PC-3 (cell line): Measurements from ENCODE around the gene UBAC2.

Experiments
- CTCF ChIP-seq: fragments of 300-600 bp; sonication (generic); conservative IDR thresholded peaks from 2 replicates; pipeline ENCODE4 v1.5.1; 2017; ENCODE audit warnings: antibody characterized with exemption, low read depth, mild to moderate bottlenecking, low read length
- EZH2 ChIP-seq: fragments of 300-600 bp; sonication (generic); IDR thresholded peaks from one replicate; pipeline ENCODE4 v1.6.1; 2017; ENCODE audit warnings: antibody characterized with exemption, mild to moderate bottlenecking, low read length; ENCODE audit not compliant: unreplicated experiment
- EZH2phosphoT487 ChIP-seq: fragments of 300-600 bp; sonication (generic); IDR thresholded peaks from 2 replicates; pipeline ENCODE4 v1.6.1; 2018; ENCODE audit warnings: mild to moderate bottlenecking, antibody characterized with exemption, low read length, borderline replicate concordance

- TF ChIP-seq CTCF: no peak
- TF ChIP-seq EZH2phosphoT487: no peak
- no peak for TF ChIP-seq EZH2
Observed at GRCh38 chr13:99279637-99280036, 79.0 kb downstream of the UBAC2 start.
